Ishikawa (cell line): ENCODE results near the gene ACSF3.

Experiments used
- EGR1 ChIP-seq: IDR thresholded peaks from 2 replicates; pipeline ENCODE4 v1.6.1; 2012
- NFIC ChIP-seq: IDR thresholded peaks from 2 replicates; pipeline ENCODE4 v1.6.1; 2012
- RAD21 ChIP-seq: IDR thresholded peaks from 2 replicates; pipeline ENCODE4 v1.6.1; 2012; ENCODE audit warnings: low read depth

DNA sequence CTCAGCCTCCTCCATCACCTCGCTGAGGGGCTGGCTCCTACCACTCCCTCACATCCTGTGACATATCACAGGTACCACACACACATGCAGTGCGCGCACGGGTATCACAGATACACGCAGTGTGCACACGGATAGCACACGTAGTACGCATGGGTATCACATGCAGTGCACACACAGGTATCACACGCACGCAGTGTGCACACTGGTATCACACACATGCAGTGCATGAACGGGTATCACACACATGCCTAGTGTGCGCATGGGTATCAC is 30.1 kb downstream of the ACSF3 start:
- TF ChIP-seq RAD21 (no peak), EGR1 (no peak), NFIC (no peak)
